ENCODE results near the gene SLU7.
A peak's percentile ranks its signal among the peaks of the same experiment; 100 is the strongest.

Gene SLU7

GRCh38 chr5:160450164-160450932, 31.5 kb upstream of the SLU7 start:
- DNase-seq (ENCODE audit: low read depth): no peak

- no peak for DNase-seq (ENCODE audit: low read depth)
Observed at GRCh38 chr5:160449458-160449857, 30.6 kb upstream of the SLU7 start.

GRCh38 chr5:160448886-160449285, 30.0 kb upstream of the SLU7 start:
- DNase-seq (ENCODE audit: low read depth): no peak

- no peak for DNase-seq (ENCODE audit: low read depth)
Observed at GRCh38 chr5:160445751-160446150, 26.9 kb upstream of the SLU7 start.

GRCh38 chr5:160445132-160445531, 26.3 kb upstream of the SLU7 start:
- no peak for DNase-seq (ENCODE audit: low read depth)

GRCh38 chr5:160444407-160444806, 25.5 kb upstream of the SLU7 start:
- no peak for DNase-seq (ENCODE audit: low read depth)

GRCh38 chr5:160442824-160443431, 24.0 kb upstream of the SLU7 start:
- no peak for DNase-seq (ENCODE audit: low read depth)

- no peak for DNase-seq (ENCODE audit: low read depth)
Observed at GRCh38 chr5:160441311-160441781, 22.5 kb upstream of the SLU7 start.

GRCh38 chr5:160439205-160439600, 20.3 kb upstream of the SLU7 start:
- peak; percentile 82 for DNase-seq (ENCODE audit: low read depth)

GRCh38 chr5:160438316-160439204, 19.7 kb upstream of the SLU7 start:
- DNase-seq (ENCODE audit: low read depth): peak; percentile 15

GRCh38 chr5:160437271-160437670, 18.4 kb upstream of the SLU7 start:
- no peak for DNase-seq (ENCODE audit: low read depth)

GRCh38 chr5:160436661-160437060, 17.8 kb upstream of the SLU7 start:
- DNase-seq (ENCODE audit: low read depth): peak; percentile 8

- DNase-seq (ENCODE audit: low read depth): no peak
Observed at GRCh38 chr5:160436017-160436416, 17.1 kb upstream of the SLU7 start.

- DNase-seq (ENCODE audit: low read depth): no peak
Observed at GRCh38 chr5:160435532-160435931, 16.7 kb upstream of the SLU7 start.

- DNase-seq (ENCODE audit: low read depth): peak; percentile 10
Observed at GRCh38 chr5:160434022-160434531, 15.2 kb upstream of the SLU7 start.

- no peak for DNase-seq (ENCODE audit: low read depth)
Observed at GRCh38 chr5:160432787-160433186, 13.9 kb upstream of the SLU7 start.

- DNase-seq (ENCODE audit: low read depth): no peak
Observed at GRCh38 chr5:160432196-160432595, 13.3 kb upstream of the SLU7 start.

GRCh38 chr5:160427607-160428006, 8.7 kb upstream of the SLU7 start:
- DNase-seq (ENCODE audit: low read depth): no peak

GRCh38 chr5:160423099-160423498, 4.2 kb upstream of the SLU7 start:
- DNase-seq (ENCODE audit: low read depth): no peak

GRCh38 chr5:160421625-160422258, 2.9 kb upstream of the SLU7 start, which contains the start of gene PTTG1:
TSS of gene PTTG1 (plus strand) at chr5:160421855. CDS start at chr5:160422313, 458 bp downstream.
- peak; percentile 93 for DNase-seq (ENCODE audit: low read depth)

GRCh38 chr5:160420331-160420610, 1.4 kb upstream of the SLU7 start:
- DNase-seq (ENCODE audit: low read depth): no peak

All from activated T-cell treated with anti-CD3 and anti-CD28 coated beads for 48 hours (primary cell).